Measurements from ENCODE around the gene DPH7.
A peak's percentile ranks its signal among the peaks of the same experiment; 100 is the strongest.
"Not testable (repeated sequence)": the region's sequence is repeated elsewhere in the genome, so short reads cannot be mapped to it uniquely, and the experiment has no call there.

The DPH7 gene

GRCh38 chr9:137543237-137543963 lies 35.3 kb downstream of the DPH7 start:
- H3K27ac ChIP-seq, result peak overlapping the region in 3 of 11 experiments; percentile 28 to 43 (median 29); a peak in 2 of 22 replicates
- peak overlapping the region in 3 of 11 experiments; percentile 17 to 36 (median 18); a peak in 4 of 22 replicates for H3K9ac ChIP-seq
- peaks cover 0 to 10% (median 0%) of the 10 kb centered on the region in 11 experiments; a peak in 1 of 22 replicates for H4K20me1 ChIP-seq
- H3K27me3 ChIP-seq, result no peaks in the 10 kb centered on the region
- H3K36me3 ChIP-seq, result peaks cover 0 to 29% (median 11%) of the 10 kb centered on the region in 11 experiments; a peak in 16 of 22 replicates
- no peak overlapping the region for H3K4me3 ChIP-seq
- no peak for TF ChIP-seq Cebpa-rat (IDR thresholded peaks at IDR 0.05)
- H3K9me3 ChIP-seq (replicated peaks in 1 of 11), result peaks cover 4 to 30% (median 18%) of the 10 kb centered on the region in 11 experiments; a peak in 18 of 22 replicates
- peaks cover 85 to 98% (median 94%) of the 10 kb centered on the region in 10 experiments for H3K4me1 ChIP-seq
- H3K4me2 ChIP-seq, result peak overlapping the region; percentile 62 to 90 (median 82); a peak in 21 of 22 replicates

GRCh38 chr9:137542486-137542885 lies 36.2 kb downstream of the DPH7 start:
- H3K9me3 ChIP-seq (replicated peaks in 1 of 11), result peaks cover 5 to 40% (median 27%) of the 10 kb centered on the region in 11 experiments; a peak in 18 of 22 replicates
- H4K20me1 ChIP-seq, result peaks cover 0 to 3% (median 0%) of the 10 kb centered on the region in 11 experiments; a peak in 1 of 22 replicates
- peak overlapping the region; percentile 62 to 90 (median 82); a peak in 20 of 22 replicates for H3K4me2 ChIP-seq
- no peak overlapping the region; a peak in 1 of 22 replicates for H3K9ac ChIP-seq
- H3K36me3 ChIP-seq, result peaks cover 6 to 36% (median 20%) of the 10 kb centered on the region in 11 experiments; a peak in 17 of 22 replicates
- no peak overlapping the region for H3K27ac ChIP-seq
- no peaks in the 10 kb centered on the region for H3K27me3 ChIP-seq
- H3K4me1 ChIP-seq, result peaks cover 77 to 98% (median 94%) of the 10 kb centered on the region in 10 experiments
- no peak overlapping the region for H3K4me3 ChIP-seq
- TF ChIP-seq Cebpa-rat (IDR thresholded peaks at IDR 0.05), result no peak

DNA sequence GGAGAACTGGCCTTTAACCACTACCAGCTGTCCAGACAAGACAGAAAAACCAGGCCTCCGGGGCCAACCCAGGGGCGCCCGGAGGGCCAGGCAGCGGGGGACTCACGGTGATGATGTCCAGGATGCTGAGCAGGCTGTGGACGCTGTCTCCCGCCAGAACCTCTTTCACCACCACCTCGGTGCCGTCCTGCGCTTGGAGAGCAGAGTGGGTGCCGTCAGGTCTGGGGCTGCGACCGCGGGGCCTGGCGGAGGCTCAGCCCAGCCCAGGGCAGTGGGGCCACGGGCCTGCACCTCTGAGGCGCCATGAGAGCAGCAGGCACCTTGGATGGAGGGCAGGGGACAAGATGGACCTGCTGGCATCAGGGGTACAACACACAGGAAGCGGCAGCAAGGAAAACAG lies 38.2 kb downstream of the DPH7 start:
- Histone ChIP-seq H3K9me3 (replicated peaks in 1 of 11) (peaks cover 8 to 47% (median 39%) of the 10 kb centered on the region in 11 experiments; a peak in 21 of 22 replicates), H3K4me2 (peak overlapping the region; percentile 43 to 90 (median 82)), H3K4me1 (peaks cover 74 to 94% (median 90%) of the 10 kb centered on the region in 10 experiments), H3K36me3 (peaks cover 6 to 38% (median 22%) of the 10 kb centered on the region in 11 experiments; a peak in 17 of 22 replicates), H3K4me3 (no peak overlapping the region), H3K27ac (peak overlapping the region in 4 of 11 experiments; percentile 6 to 47 (median 34); a peak in 7 of 22 replicates), H3K9ac (peak overlapping the region in 6 of 11 experiments; percentile 12 to 42 (median 34); a peak in 9 of 22 replicates), H3K27me3 (no peaks in the 10 kb centered on the region), H4K20me1 (no peaks in the 10 kb centered on the region; a peak in 1 of 22 replicates)
- TF ChIP-seq Cebpa-rat (IDR thresholded peaks at IDR 0.05), result no peak

DNA sequence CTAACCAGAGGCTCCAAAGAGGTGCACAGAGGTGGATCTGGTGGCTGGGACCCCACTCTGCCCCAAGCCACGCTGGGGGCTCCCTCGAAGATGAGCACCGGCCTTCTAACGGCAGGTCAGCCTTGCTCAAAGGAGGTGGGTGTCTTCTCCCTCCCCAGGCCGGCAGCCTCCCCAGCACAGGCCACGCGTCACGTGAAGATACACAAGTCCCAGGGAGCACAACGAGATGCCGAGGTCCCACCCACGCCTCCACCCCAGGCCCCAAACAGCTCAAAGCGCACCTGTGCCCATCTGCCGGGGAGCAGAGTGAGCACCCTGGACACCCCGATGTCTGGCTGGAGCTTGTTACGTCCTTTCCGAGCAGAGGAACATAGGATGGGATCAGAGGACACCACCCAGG lies 40.7 kb downstream of the DPH7 start:
- Histone ChIP-seq H3K9ac (no peak overlapping the region), H3K4me2 (peak overlapping the region in 9 of 11 experiments; percentile 11 to 66 (median 38); a peak in 10 of 22 replicates), H3K27me3 (no peaks in the 10 kb centered on the region), H3K4me3 (peak overlapping the region in 6 of 10 experiments; percentile 6 to 43 (median 13); a peak in 5 of 20 replicates), H4K20me1 (peaks cover 0 to 5% (median 0%) of the 10 kb centered on the region in 11 experiments; a peak in 1 of 22 replicates), H3K36me3 (peaks cover 6 to 54% (median 31%) of the 10 kb centered on the region in 11 experiments; a peak in 18 of 22 replicates), H3K9me3 (replicated peaks in 1 of 11) (peaks cover 8 to 71% (median 64%) of the 10 kb centered on the region in 11 experiments; a peak in 21 of 22 replicates), H3K4me1 (peaks cover 51 to 76% (median 67%) of the 10 kb centered on the region in 10 experiments), H3K27ac (peak overlapping the region in 8 of 11 experiments; percentile 30 to 70 (median 64); a peak in 13 of 22 replicates)
- no peak for TF ChIP-seq Cebpa-rat (IDR thresholded peaks at IDR 0.05)

DNA sequence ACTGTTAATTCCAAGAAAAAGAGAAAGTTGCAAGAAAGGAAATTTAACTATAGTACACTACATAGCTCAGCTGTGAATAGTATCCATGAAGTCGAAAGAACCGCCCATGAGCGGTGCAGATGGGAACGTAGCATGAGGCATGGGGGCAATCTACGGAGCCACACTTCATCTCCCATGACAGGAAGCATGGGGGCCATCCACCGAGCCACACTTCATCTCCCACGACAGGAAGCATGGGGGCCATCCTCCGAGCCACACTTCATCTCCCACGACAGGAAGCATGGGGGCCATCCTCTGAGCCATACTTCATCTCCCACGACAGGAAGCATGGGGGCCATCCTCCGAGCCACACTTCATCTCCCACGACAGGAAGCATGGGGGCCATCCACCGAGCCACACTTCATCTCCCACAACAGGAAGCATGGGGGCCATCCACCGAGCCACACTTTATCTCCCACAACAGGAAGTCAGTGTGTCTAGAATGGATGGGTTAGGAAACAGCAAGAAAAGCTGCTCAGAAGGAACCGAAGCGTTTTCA lies 42.1 kb downstream of the DPH7 start:
- Histone ChIP-seq H3K9ac (peak overlapping the region in 2 of 11 experiments; percentile 21 to 45; a peak in 3 of 22 replicates), H3K9me3 (replicated peaks in 1 of 11) (peaks cover 8 to 81% (median 70%) of the 10 kb centered on the region in 11 experiments; a peak in 21 of 22 replicates), H3K36me3 (peaks cover 6 to 54% (median 24%) of the 10 kb centered on the region in 11 experiments; a peak in 18 of 22 replicates), H3K4me1 (peaks cover 42 to 68% (median 63%) of the 10 kb centered on the region in 10 experiments), H3K27ac (peak overlapping the region in 9 of 11 experiments; percentile 30 to 70 (median 64); a peak in 17 of 22 replicates), H3K4me2 (peak overlapping the region; percentile 38 to 66 (median 48); a peak in 16 of 22 replicates), H3K4me3 (peak overlapping the region in 4 of 10 experiments; percentile 0 to 27 (median 14); a peak in 6 of 20 replicates)
- not testable (repeated sequence) for H4K20me1 ChIP-seq, H3K27me3 ChIP-seq

DNA sequence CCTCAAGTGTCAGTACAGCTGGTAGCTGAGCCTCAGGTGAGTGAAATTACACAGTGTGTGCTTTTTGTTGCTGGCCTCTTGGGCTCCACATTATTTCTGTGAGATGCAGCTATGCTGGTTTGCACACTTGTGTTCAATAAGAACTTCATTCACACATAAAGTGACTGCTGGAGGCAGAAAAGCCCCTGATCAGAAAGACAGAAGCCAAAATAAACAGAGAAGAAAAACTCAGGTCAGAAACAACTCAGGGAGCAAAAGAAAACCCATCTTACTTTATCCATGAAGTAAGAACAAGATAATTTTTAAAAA lies 43.7 kb downstream of the DPH7 start:
- no peak for TF ChIP-seq Cebpa-rat (IDR thresholded peaks at IDR 0.05)
- no peak overlapping the region; a peak in 1 of 22 replicates for H3K27ac ChIP-seq
- peak overlapping the region in 5 of 10 experiments; percentile 10 to 39 (median 30); a peak in 7 of 20 replicates for H3K4me3 ChIP-seq
- no peak overlapping the region for H3K9ac ChIP-seq
- no peaks in the 10 kb centered on the region for H3K27me3 ChIP-seq
- H3K4me2 ChIP-seq, result no peak overlapping the region
- H4K20me1 ChIP-seq, result peaks cover 0 to 10% (median 0%) of the 10 kb centered on the region in 11 experiments; a peak in 1 of 22 replicates
- peaks cover 8 to 80% (median 70%) of the 10 kb centered on the region in 11 experiments; a peak in 21 of 22 replicates for H3K9me3 ChIP-seq (replicated peaks in 1 of 11)
- H3K36me3 ChIP-seq, result peaks cover 6 to 47% (median 19%) of the 10 kb centered on the region in 11 experiments; a peak in 18 of 22 replicates
- H3K4me1 ChIP-seq, result peaks cover 42 to 68% (median 63%) of the 10 kb centered on the region in 10 experiments

- H3K36me3 ChIP-seq, result peaks cover 6 to 42% (median 16%) of the 10 kb centered on the region in 11 experiments; a peak in 18 of 22 replicates
- peak overlapping the region in 6 of 10 experiments; percentile 10 to 39 (median 30); a peak in 7 of 20 replicates for H3K4me3 ChIP-seq
- peaks cover 8 to 74% (median 70%) of the 10 kb centered on the region in 11 experiments; a peak in 21 of 22 replicates for H3K9me3 ChIP-seq (replicated peaks in 1 of 11)
- H3K27ac ChIP-seq, result no peak overlapping the region
- H4K20me1 ChIP-seq, result peaks cover 0 to 10% (median 0%) of the 10 kb centered on the region in 11 experiments; a peak in 1 of 22 replicates
- H3K4me1 ChIP-seq, result peaks cover 41 to 68% (median 63%) of the 10 kb centered on the region in 10 experiments
- H3K27me3 ChIP-seq, result no peaks in the 10 kb centered on the region
- no peak overlapping the region for H3K9ac ChIP-seq
- no peak for TF ChIP-seq Cebpa-rat (IDR thresholded peaks at IDR 0.05)
- H3K4me2 ChIP-seq, result no peak overlapping the region
These were observed 44.2 kb downstream of the DPH7 start for GRCh38 chr9:137534256-137535119.

GRCh38 chr9:137532891-137533468 lies 45.7 kb downstream of the DPH7 start:
- Histone ChIP-seq H3K4me1 (peaks cover 43 to 73% (median 64%) of the 10 kb centered on the region in 10 experiments), H3K36me3 (peaks cover 2 to 27% (median 6%) of the 10 kb centered on the region in 11 experiments; a peak in 16 of 22 replicates), H3K4me2 (peak overlapping the region in 5 of 11 experiments; percentile 73 to 88 (median 79); a peak in 7 of 22 replicates), H3K9me3 (replicated peaks in 1 of 11) (peaks cover 8 to 59% (median 55%) of the 10 kb centered on the region in 11 experiments; a peak in 21 of 22 replicates)
- H3K4me3 ChIP-seq, H4K20me1 ChIP-seq, H3K27ac ChIP-seq, H3K9ac ChIP-seq, H3K27me3 ChIP-seq: not testable (repeated sequence)
